Loucy (cell line): Measurements from ENCODE around the gene NHLH1.

Experiments used
- H2AFZ ChIP-seq: fragments of 200-600 bp; sonication (generic); 2 replicates; pipeline ENCODE4 v1.6.0; 2016; ENCODE audit warnings: antibody characterized with exemption, mild to moderate bottlenecking, low read length, moderate library complexity
- H3F3A ChIP-seq: fragments of 200-600 bp; 2 replicates; pipeline ENCODE4 v1.6.0; 2016; ENCODE audit warnings: antibody characterized with exemption, low read depth, mild to moderate bottlenecking
- H3K27me3 ChIP-seq: fragments of 200-600 bp; sonication (generic); 2 replicates; pipeline ENCODE4 v1.6.1; 2014; ENCODE audit warnings: low read length, mild to moderate bottlenecking; ENCODE audit not compliant: insufficient read depth, poor library complexity, severe bottlenecking
- H3K36me3 ChIP-seq: fragments of 200-600 bp; sonication (generic); 2 replicates; pipeline ENCODE4 v1.6.1; 2016; ENCODE audit warnings: low read length; ENCODE audit not compliant: insufficient read depth
- H3K4me1 ChIP-seq: fragments of 200-600 bp; sonication (generic); 2 replicates; pipeline ENCODE4 v1.5.1; 2014; ENCODE audit warnings: low read length, mild to moderate bottlenecking; ENCODE audit not compliant: insufficient read depth, poor library complexity, severe bottlenecking
- H3K4me2 ChIP-seq: fragments of 200-600 bp; sonication (generic); 2 replicates; pipeline ENCODE4 v1.6.0; 2014; ENCODE audit warnings: antibody characterized with exemption, low read length, low read depth, mild to moderate bottlenecking; ENCODE audit not compliant: poor library complexity, severe bottlenecking
- H3K4me3 ChIP-seq: fragments of 200-600 bp; sonication (generic); 2 replicates; pipeline ENCODE4 v1.5.1; 2014; ENCODE audit warnings: low read length, mild to moderate bottlenecking, mixed read lengths; ENCODE audit not compliant: poor library complexity, severe bottlenecking
- H3K79me2 ChIP-seq: fragments of 200-600 bp; sonication (generic); 2 replicates; pipeline ENCODE4 v1.6.1; 2014; ENCODE audit warnings: low read length; ENCODE audit not compliant: insufficient read depth
- H3K9ac ChIP-seq: fragments of 200-600 bp; sonication (generic); 2 replicates; pipeline ENCODE4 v1.6.0; 2014; ENCODE audit warnings: mild to moderate bottlenecking, low read depth, low read length, moderate library complexity; ENCODE audit not compliant: poor library complexity, severe bottlenecking
- H3K9me2 ChIP-seq: fragments of 200-600 bp; sonication (generic); replicated peaks from 2 replicates; pipeline ENCODE4 v1.6.1; 2016; ENCODE audit warnings: low read depth, low read length, mixed read lengths
- H3K9me3 ChIP-seq: fragments of 200-600 bp; sonication (generic); 2 replicates; pipeline ENCODE4 v1.6.1; 2014; ENCODE audit warnings: mild to moderate bottlenecking, antibody characterized with exemption, low read length, low read depth; ENCODE audit not compliant: insufficient read depth
- H4K20me1 ChIP-seq: fragments of 200-600 bp; sonication (generic); 2 replicates; pipeline ENCODE4 v1.6.0; 2014; ENCODE audit warnings: antibody characterized with exemption, low read length, mild to moderate bottlenecking; ENCODE audit not compliant: insufficient read depth, poor library complexity, severe bottlenecking
- CTCF ChIP-seq: fragments of 200-600 bp; sonication (generic); conservative IDR thresholded peaks from 2 replicates; pipeline ENCODE4 v1.5.1; 2014; ENCODE audit warnings: mild to moderate bottlenecking, antibody characterized with exemption, low read length
- EZH2phosphoT487 ChIP-seq: fragments of 200-600 bp; IDR thresholded peaks from 2 replicates; pipeline ENCODE4 v1.6.1; 2018; ENCODE audit warnings: antibody characterized with exemption, mild to moderate bottlenecking, moderate library complexity, borderline replicate concordance

The NHLH1 gene

GRCh38 chr1:160353223-160353622, 13.6 kb upstream of the NHLH1 start:
- peaks cover 93% of the 10 kb centered on the region; the same call in 1 of the 2 replicates for H3K36me3 ChIP-seq

DNA sequence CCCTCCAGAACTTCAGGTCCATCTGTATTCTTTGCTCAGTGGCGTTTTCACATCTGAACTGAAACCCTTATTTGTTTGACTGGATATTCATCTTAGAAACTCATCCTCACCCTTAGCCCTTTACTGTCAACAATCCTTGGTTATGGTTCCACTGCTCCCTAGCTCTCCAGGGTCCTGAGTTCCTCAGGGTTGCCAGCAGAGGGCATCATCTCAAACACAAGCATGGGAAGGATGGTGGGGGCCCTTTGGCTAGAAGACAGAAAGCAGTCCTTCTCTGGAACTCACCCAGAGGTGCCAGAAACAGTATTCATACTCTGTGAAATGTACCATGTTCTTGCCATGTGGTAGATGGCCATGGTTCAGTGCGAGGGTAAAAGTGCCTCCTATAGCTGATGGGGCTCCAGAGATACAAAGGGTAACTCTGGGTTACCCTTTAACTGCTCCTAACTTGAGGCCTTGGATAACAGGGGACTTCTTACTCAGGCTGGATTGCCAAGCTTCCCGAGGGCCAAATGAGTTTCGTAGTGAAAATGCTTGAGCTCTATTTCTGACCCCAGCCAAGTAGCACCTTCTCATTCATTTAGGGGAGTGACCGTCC, 12.4 kb upstream of the NHLH1 start:
- Histone ChIP-seq H3K4me1 (no peaks in the 10 kb centered on the region), H3F3A (no peaks in the 10 kb centered on the region), H3K9ac (no peak overlapping the region), H3K4me2 (no peak overlapping the region), H3K27me3 (no peaks in the 10 kb centered on the region), H4K20me1 (no peaks in the 10 kb centered on the region), H3K79me2 (no peaks in the 10 kb centered on the region), H3K9me2 (no peaks in the 10 kb centered on the region), H3K9me3 (no peaks in the 10 kb centered on the region), H3K36me3 (peaks cover 86% of the 10 kb centered on the region; the same call in 1 of the 2 replicates), H2AFZ (no peak overlapping the region), H3K4me3 (no peak overlapping the region)
- TF ChIP-seq CTCF (peak; percentile 81), EZH2phosphoT487 (no peak)

More at GRCh38 chr1:160353223-160353622, 13.6 kb upstream of the NHLH1 start:
- H3K4me1 ChIP-seq, result no peaks in the 10 kb centered on the region
- no peak overlapping the region for H3K4me2 ChIP-seq
- no peaks in the 10 kb centered on the region for H4K20me1 ChIP-seq
- no peak overlapping the region for H2AFZ ChIP-seq
- no peak overlapping the region for H3K4me3 ChIP-seq
- 0 out of 2 replicates have a peak, but pooled peaks cover 3% of the 10 kb centered on the region for H3K79me2 ChIP-seq
- H3F3A ChIP-seq, result no peaks in the 10 kb centered on the region
- no peak for TF ChIP-seq CTCF
- TF ChIP-seq EZH2phosphoT487, result no peak
- no peaks in the 10 kb centered on the region for H3K9me3 ChIP-seq
- no peaks in the 10 kb centered on the region for H3K27me3 ChIP-seq
- H3K9ac ChIP-seq, result no peak overlapping the region
- no peaks in the 10 kb centered on the region for H3K9me2 ChIP-seq

DNA sequence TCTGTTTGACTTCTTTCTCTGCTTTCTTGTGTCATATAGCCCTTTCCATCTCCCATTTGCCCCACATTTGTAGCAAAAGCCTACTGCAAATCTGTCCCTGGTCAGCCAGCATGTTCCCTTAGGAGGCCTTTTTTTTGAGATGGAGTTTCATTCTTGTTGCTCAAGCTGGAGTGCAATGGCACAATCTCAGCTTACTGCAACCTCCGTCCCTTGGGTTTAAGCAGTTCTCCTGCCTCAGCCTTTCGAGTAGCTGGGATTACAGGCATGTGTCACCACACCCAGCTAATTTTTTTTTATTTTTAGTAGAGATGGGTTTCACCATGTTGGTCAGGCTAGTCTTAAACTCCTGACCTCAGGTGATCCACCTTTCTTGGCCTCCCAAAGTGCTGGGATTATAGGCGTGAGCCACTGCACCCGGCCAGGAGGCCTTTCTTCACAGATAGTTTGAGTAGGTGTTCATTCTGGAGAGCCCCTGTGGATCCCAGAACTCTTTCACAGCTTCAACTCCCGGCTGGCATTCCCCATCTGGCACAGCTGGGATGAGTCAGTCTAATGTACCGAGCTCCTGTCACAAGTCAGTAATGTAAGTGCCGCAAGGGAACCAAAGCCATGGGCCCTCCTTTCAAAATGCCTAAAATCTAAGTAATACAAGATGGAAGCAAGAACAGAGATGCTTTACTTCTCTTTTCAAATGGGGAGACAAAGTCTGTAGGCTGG, 9.4 kb upstream of the NHLH1 start:
- Histone ChIP-seq H3K79me2 (no peaks in the 10 kb centered on the region), H4K20me1 (no peaks in the 10 kb centered on the region), H3K4me2 (no peak overlapping the region), H3K9me2 (no peaks in the 10 kb centered on the region), H3K9me3 (no peaks in the 10 kb centered on the region), H3F3A (no peaks in the 10 kb centered on the region), H3K4me3 (no peak overlapping the region), H3K9ac (no peak overlapping the region), H3K27me3 (no peaks in the 10 kb centered on the region), H2AFZ (no peak overlapping the region), H3K36me3 (peaks cover 57% of the 10 kb centered on the region; the same call in 1 of the 2 replicates), H3K4me1 (no peaks in the 10 kb centered on the region)
- TF ChIP-seq CTCF (no peak), EZH2phosphoT487 (no peak)
